Activated CD8-positive, alpha-beta memory T cell treated with anti-CD3 and anti-CD28 coated beads, Interleukin-2, amount 10 ng/mL, durations not matched to agents 7 days and 5 days (primary cell): ENCODE measurements around the gene NOTUM. TPM values are rescaled to one million over a fixed set of nuclear protein-coding genes. Genes with fewer than 3 reads are reported as not detected.

Experiments
- ATAC-seq: fragments of 150-1000 bp; cut with Tn5 transposase; one replicate; pipeline ENCODE4 v1.10.0; 2021; ENCODE audit warnings: moderate library complexity
- CTCF ChIA-PET: fragments of 350-600 bp; sonication (Branson Sonifier 250); formaldehyde crosslinking; loops from one replicate; lab custom pipeline; 2021; ENCODE audit warnings: antibody characterized with exemption; lab: Charles Lee
- DNase-seq: peaks from one replicate; pipeline ENCODE4 v3.0.0-alpha.2; 2020
- H3K27ac Mint-ChIP-seq: one replicate; pipeline ENCODE4 v1.8.0; 2021; ENCODE audit warnings: mild to moderate bottlenecking, mixed read lengths
- H3K27me3 Mint-ChIP-seq: one replicate; pipeline ENCODE4 v1.8.0; 2021; ENCODE audit warnings: mixed read lengths
- H3K36me3 Mint-ChIP-seq: one replicate; pipeline ENCODE4 v1.8.0; 2021; ENCODE audit warnings: mild to moderate bottlenecking, mixed read lengths
- H3K4me1 Mint-ChIP-seq: one replicate; pipeline ENCODE4 v1.8.0; 2021; ENCODE audit warnings: mixed read lengths
- H3K4me3 Mint-ChIP-seq: one replicate; pipeline ENCODE4 v1.8.0; 2021; ENCODE audit warnings: mild to moderate bottlenecking, moderate library complexity, mixed read lengths
- H3K9me3 Mint-ChIP-seq: one replicate; pipeline ENCODE4 v1.8.0; 2022; ENCODE audit warnings: low read depth, mixed read lengths
- total RNA-seq, 2 experiments: library from RNA; stranded (reverse); gene quantifications; one replicate each; pipeline ENCODE4 v1.2.3, GENCODE V29; 2021

The NOTUM gene
- total RNA-seq, 2 experiments from 2014 or later = 0.21 TPM; not detected in 1

- CTCF ChIA-PET = interaction anchor here (0.9 to 1.0 kb wide), 3 partner anchors 14 to 107 kb away, joined by 3 to 4 read pairs (median 3); partner anchors contain the start of gene MAFG
- peaks cover 32% of the 10 kb centered on the region for H3K36me3 Mint-ChIP-seq
- ATAC-seq (no peak), DNase-seq (no peak)
- H3K4me1 Mint-ChIP-seq = peaks cover 28% of the 10 kb centered on the region
- no peaks in the 10 kb centered on the region for H3K27me3 Mint-ChIP-seq
- no peak overlapping the region for H3K27ac Mint-ChIP-seq
- H3K9me3 Mint-ChIP-seq = no peaks in the 10 kb centered on the region
- H3K4me3 Mint-ChIP-seq = no peak overlapping the region
These were observed 48.3 kb downstream of the NOTUM start for GRCh38 chr17:81912441-81913309.

GRCh38 chr17:81911969-81912368 lies 49.0 kb downstream of the NOTUM start:
- H3K27ac Mint-ChIP-seq = no peak overlapping the region
- no peaks in the 10 kb centered on the region for H3K27me3 Mint-ChIP-seq
- CTCF ChIA-PET = interaction anchor here (0.9 kb wide), 1 partner anchor 15 kb away, joined by 3 read pairs; the partner anchor contains the start of gene MAFG
- ATAC-seq (no peak), DNase-seq (no peak)
- peaks cover 32% of the 10 kb centered on the region for H3K36me3 Mint-ChIP-seq
- peak overlapping the region; percentile 24 for H3K4me3 Mint-ChIP-seq
- H3K4me1 Mint-ChIP-seq = peaks cover 23% of the 10 kb centered on the region
- no peaks in the 10 kb centered on the region for H3K9me3 Mint-ChIP-seq

GRCh38 chr17:81911277-81911961 lies 49.6 kb downstream of the NOTUM start, which contains the start of gene PCYT2:
PCYT2 (minus strand) TSS chr17:81911399; CDS start chr17:81911355, 44 bp downstream.
- H3K27me3 Mint-ChIP-seq = no peaks in the 10 kb centered on the region
- no peaks in the 10 kb centered on the region for H3K9me3 Mint-ChIP-seq
- ATAC-seq (peak; percentile 92), DNase-seq (peak; percentile 94)
- peaks cover 18% of the 10 kb centered on the region for H3K4me1 Mint-ChIP-seq
- peaks cover 30% of the 10 kb centered on the region for H3K36me3 Mint-ChIP-seq
- H3K27ac Mint-ChIP-seq = peak within 1 kb of the TSS; percentile 70
- peak within 1 kb of the TSS; percentile 83 for H3K4me3 Mint-ChIP-seq
- CTCF ChIA-PET = no interaction called here

- Mint-ChIP-seq H3K27me3 (no peaks in the 10 kb centered on the region), H3K4me3 (peak overlapping the region; percentile 83), H3K4me1 (peaks cover 14% of the 10 kb centered on the region), H3K9me3 (no peaks in the 10 kb centered on the region), H3K36me3 (peaks cover 27% of the 10 kb centered on the region), H3K27ac (peak overlapping the region; percentile 70)
- CTCF ChIA-PET = no interaction called here
- peak; percentile 52 for ATAC-seq
- no peak for DNase-seq
These were observed 50.1 kb downstream of the NOTUM start for GRCh38 chr17:81910840-81911276.

GRCh38 chr17:81909966-81910839 lies 50.8 kb downstream of the NOTUM start:
- DNase-seq = no peak
- no peak for ATAC-seq
- Mint-ChIP-seq H3K27ac (peak overlapping the region; percentile 70), H3K4me1 (peaks cover 12% of the 10 kb centered on the region), H3K27me3 (no peaks in the 10 kb centered on the region), H3K36me3 (peaks cover 21% of the 10 kb centered on the region), H3K9me3 (no peaks in the 10 kb centered on the region), H3K4me3 (peak overlapping the region; percentile 83)
- CTCF ChIA-PET = interaction anchor here (1.2 to 1.4 kb wide), 2 partner anchors 12 to 41 kb away, joined by 3 read pairs; no protein-coding TSS in a partner anchor

- Mint-ChIP-seq H3K9me3 (no peaks in the 10 kb centered on the region), H3K4me3 (no peak overlapping the region), H3K27ac (no peak overlapping the region), H3K36me3 (peaks cover 15% of the 10 kb centered on the region), H3K27me3 (no peaks in the 10 kb centered on the region), H3K4me1 (peaks cover 11% of the 10 kb centered on the region)
- DNase-seq (no peak), ATAC-seq (no peak)
- CTCF ChIA-PET = interaction anchor here (0.8 to 1.4 kb wide), 3 partner anchors 11 to 40 kb away, joined by 3 read pairs; no protein-coding TSS in a partner anchor
These were observed 51.8 kb downstream of the NOTUM start for GRCh38 chr17:81909231-81909630.

- ATAC-seq (no peak), DNase-seq (no peak)
- H3K9me3 Mint-ChIP-seq = no peaks in the 10 kb centered on the region
- CTCF ChIA-PET = interaction anchor here (0.8 kb wide), 1 partner anchor 19 kb away, joined by 3 read pairs; no protein-coding TSS in a partner anchor
- H3K27ac Mint-ChIP-seq = no peak overlapping the region
- H3K27me3 Mint-ChIP-seq = no peaks in the 10 kb centered on the region
- peaks cover 14% of the 10 kb centered on the region for H3K36me3 Mint-ChIP-seq
- no peak overlapping the region for H3K4me3 Mint-ChIP-seq
- H3K4me1 Mint-ChIP-seq = peaks cover 11% of the 10 kb centered on the region
These were observed 52.2 kb downstream of the NOTUM start for GRCh38 chr17:81908793-81909192.

DNA sequence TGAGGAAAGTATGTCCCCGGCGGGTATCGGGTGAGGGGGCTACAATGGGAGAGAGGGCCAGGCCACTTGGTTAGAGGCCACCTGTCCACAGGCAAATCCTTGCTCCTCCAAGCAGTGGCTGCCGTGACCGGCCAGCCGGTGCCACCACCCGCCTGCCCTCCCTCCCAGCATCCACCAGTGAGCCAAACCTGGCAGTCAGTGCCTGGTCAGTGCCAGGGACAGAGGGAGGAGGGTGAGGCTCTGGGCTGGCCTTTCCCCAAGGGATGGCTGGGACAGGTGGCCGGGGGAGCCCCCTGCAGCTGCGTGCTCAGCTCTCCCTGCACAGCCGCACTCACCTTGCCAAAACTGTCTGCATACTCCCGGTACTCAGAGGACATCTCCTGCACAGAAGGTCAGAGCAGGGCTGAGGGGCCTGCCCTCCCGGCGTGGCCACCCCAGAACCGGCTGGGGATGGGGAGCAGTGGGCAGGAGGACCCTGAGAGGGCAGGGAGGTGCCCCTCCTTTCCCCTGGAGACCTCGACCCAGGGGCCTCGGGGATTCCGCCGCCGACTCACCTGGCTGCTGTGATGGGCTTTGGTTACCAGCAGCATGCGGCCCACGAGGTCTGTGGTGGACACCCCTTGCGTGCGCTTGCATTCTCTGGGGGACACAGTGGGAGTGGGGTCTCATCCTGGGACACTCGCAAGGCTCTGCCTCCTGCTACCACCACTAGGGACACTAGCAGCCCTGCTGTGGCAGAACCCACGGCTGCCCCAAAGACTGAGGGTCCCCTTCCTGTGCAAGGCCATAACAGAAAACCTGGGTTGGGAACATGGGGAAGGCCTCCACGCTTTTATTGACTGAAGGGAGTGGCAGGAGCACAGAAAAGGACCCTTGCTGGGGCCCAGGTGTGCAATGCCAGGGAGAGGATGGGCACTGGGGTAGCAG lies 53.5 kb downstream of the NOTUM start:
- Mint-ChIP-seq H3K9me3 (no peaks in the 10 kb centered on the region), H3K36me3 (peaks cover 5% of the 10 kb centered on the region), H3K4me3 (no peak overlapping the region), H3K27me3 (no peaks in the 10 kb centered on the region), H3K27ac (no peak overlapping the region), H3K4me1 (peaks cover 9% of the 10 kb centered on the region)
- DNase-seq (no peak), ATAC-seq (no peak)
- CTCF ChIA-PET = no interaction called here

GRCh38 chr17:81906476-81907218 lies 54.3 kb downstream of the NOTUM start:
- Mint-ChIP-seq H3K27me3 (peaks cover under 1% of the 10 kb centered on the region), H3K4me3 (no peak overlapping the region), H3K4me1 (peaks cover 7% of the 10 kb centered on the region), H3K27ac (no peak overlapping the region), H3K36me3 (peaks cover 1% of the 10 kb centered on the region), H3K9me3 (no peaks in the 10 kb centered on the region)
- CTCF ChIA-PET = interaction anchor here (1.0 kb wide), 1 partner anchor 13 kb away, joined by 3 read pairs; no protein-coding TSS in a partner anchor
- DNase-seq (no peak), ATAC-seq (no peak)

DNA sequence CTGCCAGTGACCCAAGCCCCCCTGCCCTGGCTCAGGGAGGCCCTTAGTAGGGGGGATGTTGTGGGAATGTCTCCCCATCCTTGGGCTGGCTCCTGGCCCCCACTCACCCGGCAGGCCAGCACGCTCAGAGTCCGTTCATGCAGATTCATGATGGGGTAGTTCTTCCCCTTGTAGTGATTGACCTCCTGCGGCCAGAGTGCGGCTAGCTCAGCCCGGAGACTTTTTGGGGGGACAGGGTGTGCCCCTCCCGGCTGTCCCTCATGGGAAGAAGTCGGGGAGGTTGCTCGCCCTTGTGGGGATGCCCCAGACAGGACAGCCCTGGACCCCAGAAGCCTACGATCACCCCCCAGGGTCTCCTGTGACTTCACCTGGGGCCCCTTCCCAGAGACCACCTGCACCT lies 55.0 kb downstream of the NOTUM start:
- H3K4me3 Mint-ChIP-seq = no peak overlapping the region
- H3K27ac Mint-ChIP-seq = no peak overlapping the region
- no peaks in the 10 kb centered on the region for H3K9me3 Mint-ChIP-seq
- ATAC-seq = no peak
- peaks cover 4% of the 10 kb centered on the region for H3K36me3 Mint-ChIP-seq
- peaks cover 10% of the 10 kb centered on the region for H3K4me1 Mint-ChIP-seq
- CTCF ChIA-PET = interaction anchor here (1.0 kb wide), 1 partner anchor 12 kb away, joined by 3 read pairs; no protein-coding TSS in a partner anchor
- H3K27me3 Mint-ChIP-seq = peaks cover 7% of the 10 kb centered on the region
- DNase-seq = no peak

GRCh38 chr17:81905424-81905875 lies 55.5 kb downstream of the NOTUM start:
- Mint-ChIP-seq H3K36me3 (peaks cover 5% of the 10 kb centered on the region), H3K4me3 (no peak overlapping the region), H3K9me3 (no peaks in the 10 kb centered on the region), H3K27ac (no peak overlapping the region), H3K4me1 (peaks cover 10% of the 10 kb centered on the region), H3K27me3 (peaks cover 10% of the 10 kb centered on the region)
- DNase-seq (no peak), ATAC-seq (no peak)
- CTCF ChIA-PET = interaction anchor here (1.0 kb wide), 1 partner anchor 12 kb away, joined by 3 read pairs; no protein-coding TSS in a partner anchor
